ENCODE data around the gene ENTPD6. TPM values are rescaled to one million over a fixed set of nuclear protein-coding genes. Genes with fewer than 3 reads are reported as not detected.

The ENTPD6 gene
- total and polyA plus RNA-seq, 2 donors (not counting 1 experiment from before 2014, with no cell fraction given): 64.4 to 79.8 TPM

DNA sequence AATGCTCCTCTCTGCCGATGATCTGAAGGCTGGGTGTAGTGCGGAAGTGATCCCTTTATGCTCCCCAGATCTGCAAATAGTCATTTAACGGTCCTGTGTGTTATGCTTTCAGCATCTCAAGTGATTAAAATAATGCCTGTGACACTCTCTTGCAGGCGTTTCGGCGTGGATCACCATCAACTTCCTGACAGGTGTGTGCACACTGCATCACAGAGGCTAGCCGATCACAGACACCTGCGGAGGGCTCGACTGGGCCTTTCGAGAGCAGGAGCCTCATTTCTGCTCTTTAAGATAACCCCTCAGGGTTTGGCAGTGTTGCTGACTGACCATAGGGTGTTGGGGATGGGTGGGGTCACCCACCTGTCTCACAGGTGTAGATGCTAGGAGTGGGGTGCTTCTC, 20.0 kb downstream of the ENTPD6 start:
- Mint-ChIP-seq H3K4me1 (no peaks in the 10 kb centered on the region), H3K27ac (no peak overlapping the region), H3K27me3 (no peaks in the 10 kb centered on the region), H3K9me3 (ENCODE audit: insufficient read depth) (no peaks in the 10 kb centered on the region), H3K4me3 (no peak overlapping the region)
- Histone ChIP-seq H3K27me3 (replicated peaks in 1 of 4; ENCODE audit: control extremely low read depth in 1 of 4, control insufficient read depth in 3 of 4, insufficient read depth in 4 of 4, low read length in 3 of 4) (no peaks in the 10 kb centered on the region), H3K79me2 (ENCODE audit: control insufficient read depth, insufficient read depth, low read length) (no peaks in the 10 kb centered on the region), H3K36me3 (replicated peaks in 1 of 2; ENCODE audit: control extremely low read depth in 1 of 2, control insufficient read depth in 1 of 2, extremely low read depth in 1 of 2, insufficient read depth in 2 of 2, low read length in 1 of 2) (peaks cover 4 to 34% of the 10 kb centered on the region in 2 experiments), H3K4me3 (ENCODE audit: control extremely low read depth in 1 of 5, extremely low read depth in 1 of 5, insufficient read depth in 1 of 5, low read depth in 2 of 5, low read length in 4 of 5) (no peak overlapping the region), H3K27ac (ENCODE audit: low read length in 2 of 2) (no peak overlapping the region), H2AFZ (ENCODE audit: insufficient read depth, low read depth, low read length, poor library complexity, severe bottlenecking) (no peak overlapping the region), H3K9me3 (ENCODE audit: control extremely low read depth in 1 of 3, control insufficient read depth in 2 of 3, insufficient read depth in 1 of 3, low read length in 2 of 3) (no peaks in the 10 kb centered on the region), H3K9ac (ENCODE audit: low read length) (no peak overlapping the region), H3K4me1 (ENCODE audit: control insufficient read depth in 2 of 2, insufficient read depth in 2 of 2, low read length in 2 of 2) (no peaks in the 10 kb centered on the region), H4K20me1 (ENCODE audit: control insufficient read depth, insufficient read depth, low read length, poor library complexity, severe bottlenecking) (no peaks in the 10 kb centered on the region), H3K4me2 (replicated peaks; ENCODE audit: low read depth, low read length, poor library complexity, severe bottlenecking) (no peak overlapping the region)
- ChIA-PET CTCF (no interaction called here), POLR2A (no interaction called here)
- ATAC-seq (ENCODE audit: low read depth) (no peak), DNase-seq (no peak)
- intact Hi-C loops (cut with micrococcal nuclease): no loop called here
- WGBS (ENCODE audit: insufficient coverage): 92% methylated on average over 7 of the region's 10 CpGs
- TF ChIP-seq EZH2 (IDR thresholded peaks at IDR 0.05; ENCODE audit: borderline replicate concordance, insufficient read depth, low read depth, low read length, poor library complexity, severe bottlenecking) (no peak), CTCF (IDR thresholded peaks at IDR 0.05) (no peak)

DNA sequence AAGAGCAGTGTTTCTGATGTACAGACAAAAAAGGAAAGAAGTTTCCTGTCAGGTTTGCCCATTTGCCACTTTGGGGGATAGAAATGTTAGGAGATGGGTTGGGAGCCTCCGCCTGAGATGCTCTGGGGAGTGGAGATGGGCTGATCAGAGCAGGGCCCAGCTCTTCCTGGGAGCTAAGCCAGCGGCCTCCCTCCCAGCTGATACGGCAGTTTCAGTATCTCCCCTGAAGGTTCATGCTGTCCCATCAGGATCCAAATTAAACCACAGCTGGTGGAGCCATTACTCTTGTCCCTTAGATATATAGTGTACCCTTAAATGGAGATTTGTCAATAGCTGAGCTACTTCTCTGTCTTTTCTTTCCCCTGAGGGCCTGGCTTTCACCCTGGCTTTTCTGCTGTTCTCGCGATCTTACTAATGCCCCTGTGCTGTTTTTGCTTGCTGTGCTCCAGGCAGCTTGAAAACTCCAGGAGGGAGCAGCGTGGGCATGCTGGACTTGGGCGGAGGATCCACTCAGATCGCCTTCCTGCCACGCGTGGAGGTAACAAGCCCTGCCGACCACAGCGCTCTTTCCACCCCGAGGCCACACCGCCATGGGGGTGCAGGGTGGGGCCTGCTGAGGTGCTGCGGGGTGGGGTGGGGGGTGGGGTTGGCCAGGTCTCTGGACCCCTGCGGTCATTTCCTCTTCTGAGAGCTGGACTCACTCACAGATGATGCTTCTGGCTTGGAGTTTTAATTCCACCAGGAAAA, 20.9 kb downstream of the ENTPD6 start:
- DNase-seq: no peak
- Mint-ChIP-seq H3K9me3 (ENCODE audit: insufficient read depth) (no peaks in the 10 kb centered on the region), H3K27me3 (no peaks in the 10 kb centered on the region), H3K4me1 (no peaks in the 10 kb centered on the region), H3K4me3 (no peak overlapping the region), H3K27ac (no peak overlapping the region)
- Histone ChIP-seq H3K36me3 (replicated peaks in 1 of 2; ENCODE audit: control extremely low read depth in 1 of 2, control insufficient read depth in 1 of 2, extremely low read depth in 1 of 2, insufficient read depth in 2 of 2, low read length in 1 of 2) (peaks cover 4 to 31% of the 10 kb centered on the region in 2 experiments), H2AFZ (ENCODE audit: insufficient read depth, low read depth, low read length, poor library complexity, severe bottlenecking) (no peak overlapping the region), H3K27ac (ENCODE audit: low read length in 2 of 2) (no peak overlapping the region), H3K4me3 (ENCODE audit: control extremely low read depth in 1 of 5, extremely low read depth in 1 of 5, insufficient read depth in 1 of 5, low read depth in 2 of 5, low read length in 4 of 5) (no peak overlapping the region), H3K79me2 (ENCODE audit: control insufficient read depth, insufficient read depth, low read length) (no peaks in the 10 kb centered on the region), H3K9ac (ENCODE audit: low read length) (no peak overlapping the region), H3K9me3 (ENCODE audit: control extremely low read depth in 1 of 3, control insufficient read depth in 2 of 3, insufficient read depth in 1 of 3, low read length in 2 of 3) (no peaks in the 10 kb centered on the region), H3K27me3 (replicated peaks in 1 of 4; ENCODE audit: control extremely low read depth in 1 of 4, control insufficient read depth in 3 of 4, insufficient read depth in 4 of 4, low read length in 3 of 4) (no peaks in the 10 kb centered on the region), H3K4me1 (ENCODE audit: control insufficient read depth in 2 of 2, insufficient read depth in 2 of 2, low read length in 2 of 2) (no peaks in the 10 kb centered on the region), H3K4me2 (replicated peaks; ENCODE audit: low read depth, low read length, poor library complexity, severe bottlenecking) (no peak overlapping the region), H4K20me1 (ENCODE audit: control insufficient read depth, insufficient read depth, low read length, poor library complexity, severe bottlenecking) (no peaks in the 10 kb centered on the region)
- TF ChIP-seq EZH2 (IDR thresholded peaks at IDR 0.05; ENCODE audit: borderline replicate concordance, insufficient read depth, low read depth, low read length, poor library complexity, severe bottlenecking) (no peak), CTCF (IDR thresholded peaks at IDR 0.05) (no peak)
- 98% methylated on average over 11 of the region's 16 CpGs for WGBS (ENCODE audit: insufficient coverage)
- POLR2A ChIA-PET: no interaction called here
- CTCF ChIA-PET: no interaction called here
- no peak for ATAC-seq (ENCODE audit: low read depth)
- intact Hi-C loops (cut with micrococcal nuclease): no loop called here

Measured in B cell (primary cell).